ENCODE data around the gene GPR176.

GPR176 gene

GRCh38 chr15:39881790-39882189, 38.3 kb downstream of the GPR176 start (continued):
- TF ChIP-seq, protein P1, sequence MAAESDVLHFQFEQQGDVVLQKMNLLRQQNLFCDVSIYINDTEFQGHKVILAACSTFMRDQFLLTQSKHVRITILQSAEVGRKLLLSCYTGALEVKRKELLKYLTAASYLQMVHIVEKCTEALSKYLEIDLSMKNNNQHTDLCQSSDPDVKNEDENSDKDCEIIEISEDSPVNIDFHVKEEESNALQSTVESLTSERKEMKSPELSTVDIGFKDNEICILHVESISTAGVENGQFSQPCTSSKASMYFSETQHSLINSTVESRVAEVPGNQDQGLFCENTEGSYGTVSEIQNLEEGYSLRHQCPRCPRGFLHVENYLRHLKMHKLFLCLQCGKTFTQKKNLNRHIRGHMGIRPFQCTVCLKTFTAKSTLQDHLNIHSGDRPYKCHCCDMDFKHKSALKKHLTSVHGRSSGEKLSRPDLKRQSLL (tag by site-specific recombination; IDR thresholded peaks at IDR 0.05) = no peak

DNA sequence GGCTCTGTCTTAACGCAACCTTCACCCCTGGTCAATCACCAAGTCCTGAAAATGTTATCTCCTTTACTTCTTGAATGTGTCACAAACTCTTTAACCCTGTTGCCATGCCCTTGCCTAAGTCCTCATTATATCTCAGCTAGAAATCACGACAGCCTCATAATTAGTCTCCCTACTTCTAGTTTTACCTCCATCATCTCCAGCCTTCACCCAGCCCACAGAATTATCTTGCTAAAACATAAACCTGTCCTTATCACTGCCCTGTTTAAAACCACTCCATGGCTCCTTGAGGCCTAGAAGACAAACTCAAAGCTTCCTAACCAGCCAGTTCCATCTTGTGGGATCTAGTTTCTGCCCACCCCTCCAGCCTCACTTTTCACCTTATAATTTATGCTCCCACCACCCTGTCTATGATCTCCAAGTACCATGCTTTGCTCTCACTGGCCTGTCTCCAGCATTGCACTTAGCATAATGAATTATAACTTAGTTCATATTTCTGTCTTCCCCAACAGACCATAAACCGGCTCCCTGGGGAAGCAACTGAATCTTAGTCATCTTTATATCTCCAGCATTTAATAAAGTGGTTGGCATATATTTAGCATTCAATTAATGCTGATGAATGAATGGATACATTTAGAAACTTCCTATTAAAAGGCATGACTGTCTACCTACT, 39.2 kb downstream of the GPR176 start:
- ChIA-PET POLR2A (no interaction called here), CTCF (no interaction called here)
- H3K4me1 ChIP-seq (ENCODE audit: control insufficient read depth, insufficient read depth, low read length) = no peaks in the 10 kb centered on the region
- no peaks in the 10 kb centered on the region for H3K9me3 ChIP-seq (ENCODE audit: control insufficient read depth, insufficient read depth, low read depth, low read length)
- no peak overlapping the region for H3K27ac ChIP-seq (ENCODE audit: extremely low read depth, low read depth, low read length)
- no peak overlapping the region for H3K4me3 ChIP-seq (ENCODE audit: low read depth, low read length)
- H3K36me3 ChIP-seq (ENCODE audit: control insufficient read depth in 2 of 2, insufficient read depth in 1 of 2, low read length in 2 of 2) = no peaks in the 10 kb centered on the region
- peak; percentile 58 for TF ChIP-seq WT1 (tag by site-specific recombination; IDR thresholded peaks at IDR 0.05)
- TF ChIP-seq SCRT2 (tag by site-specific recombination; IDR thresholded peaks at IDR 0.05) = no peak
- no peak for TF ChIP-seq HIC1 (tag by site-specific recombination; IDR thresholded peaks at IDR 0.05)
- peak; percentile 77 for TF ChIP-seq OSR2 (tag by site-specific recombination; IDR thresholded peaks at IDR 0.05)
- TF ChIP-seq ZBTB48 (tag by site-specific recombination; IDR thresholded peaks at IDR 0.05) = no peak
- TF ChIP-seq ZNF610 (tag by site-specific recombination; IDR thresholded peaks at IDR 0.05; ENCODE audit: borderline replicate concordance) = 0 out of 2 replicates have a peak, but pooled peaks have one; percentile 18
- TF ChIP-seq ZNF792 (tag by site-specific recombination; IDR thresholded peaks at IDR 0.05) = no peak
- TF ChIP-seq PATZ1 (tag by site-specific recombination; IDR thresholded peaks at IDR 0.05) = peak; percentile 32; the same call in 1 of the 2 replicates
- TF ChIP-seq PRDM6 (tag by site-specific recombination; IDR thresholded peaks at IDR 0.05) = peak; percentile 49; the same call in 1 of the 2 replicates
- TF ChIP-seq ZNF707 (tag by site-specific recombination; IDR thresholded peaks at IDR 0.05) = no peak
- TF ChIP-seq SP7 (tag by site-specific recombination; IDR thresholded peaks at IDR 0.05) = peak; percentile 67
- TF ChIP-seq KLF8 (tag by site-specific recombination; IDR thresholded peaks at IDR 0.05) = 0 out of 2 replicates have a peak, but pooled peaks have one; percentile 12
- TF ChIP-seq ZNF16 (tag by site-specific recombination; IDR thresholded peaks at IDR 0.05; ENCODE audit: low read depth) = no peak
- TF ChIP-seq ZNF501 (tag by site-specific recombination; IDR thresholded peaks at IDR 0.05) = peak; percentile 58; the same call in 1 of the 2 replicates
- TF ChIP-seq PRDM10 (tag by site-specific recombination; IDR thresholded peaks at IDR 0.05) = peak; percentile 21; the same call in 1 of the 2 replicates
- TF ChIP-seq TSHZ1 (tag by site-specific recombination; IDR thresholded peaks at IDR 0.05; ENCODE audit: borderline replicate concordance) = peak; percentile 12; the same call in 1 of the 2 replicates
- TF ChIP-seq, protein P2, sequence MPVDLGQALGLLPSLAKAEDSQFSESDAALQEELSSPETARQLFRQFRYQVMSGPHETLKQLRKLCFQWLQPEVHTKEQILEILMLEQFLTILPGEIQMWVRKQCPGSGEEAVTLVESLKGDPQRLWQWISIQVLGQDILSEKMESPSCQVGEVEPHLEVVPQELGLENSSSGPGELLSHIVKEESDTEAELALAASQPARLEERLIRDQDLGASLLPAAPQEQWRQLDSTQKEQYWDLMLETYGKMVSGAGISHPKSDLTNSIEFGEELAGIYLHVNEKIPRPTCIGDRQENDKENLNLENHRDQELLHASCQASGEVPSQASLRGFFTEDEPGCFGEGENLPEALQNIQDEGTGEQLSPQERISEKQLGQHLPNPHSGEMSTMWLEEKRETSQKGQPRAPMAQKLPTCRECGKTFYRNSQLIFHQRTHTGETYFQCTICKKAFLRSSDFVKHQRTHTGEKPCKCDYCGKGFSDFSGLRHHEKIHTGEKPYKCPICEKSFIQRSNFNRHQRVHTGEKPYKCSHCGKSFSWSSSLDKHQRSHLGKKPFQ (tag by site-specific recombination; IDR thresholded peaks at IDR 0.05) = 0 out of 2 replicates have a peak, but pooled peaks have one; percentile 47
